Natural killer cell (primary cell): ENCODE measurements around the gene GRIK5. TPM values are rescaled to one million over a fixed set of nuclear protein-coding genes. Genes with fewer than 3 reads are reported as not detected.
A peak's percentile ranks its signal among the peaks of the same experiment; 100 is the strongest.

Experiments
- ATAC-seq, 3 donors: fragments of 150-1000 bp in 2 of 3; fragments of 200-7000 bp in 1 of 3; cut with Tn5 transposase; 1 replicate in 1 of 3; 2 replicates in 2 of 3; pipeline ENCODE4 v1.10.0; 2021; ENCODE audit warnings: mild to moderate bottlenecking in 2 of 3, moderate library complexity in 2 of 3
- DNase-seq, 2 donors: peaks; one replicate each; pipeline versions ENCODE4 v3.0.0 to v3.0.0-alpha.2; 2013 to 2021; ENCODE audit warnings: mixed read lengths in 1 of 2
- H3K27ac ChIP-seq: one replicate; pipeline ENCODE4 v1.5.1; 2013; ENCODE audit warnings: mild to moderate bottlenecking, low read length
- H3K27me3 ChIP-seq: one replicate; pipeline ENCODE4 v1.6.1; 2013; ENCODE audit warnings: low read length; ENCODE audit not compliant: control insufficient read depth, insufficient read depth
- H3K36me3 ChIP-seq: one replicate; pipeline ENCODE4 v1.6.1; 2013; ENCODE audit warnings: low read length; ENCODE audit not compliant: control insufficient read depth, insufficient read depth
- H3K4me1 ChIP-seq: one replicate; pipeline ENCODE4 v1.6.1; 2013; ENCODE audit warnings: low read length; ENCODE audit not compliant: control insufficient read depth, insufficient read depth
- H3K4me3 ChIP-seq: one replicate; pipeline ENCODE4 v1.5.1; 2013; ENCODE audit warnings: low read length
- H3K9me3 ChIP-seq: one replicate; pipeline ENCODE4 v1.6.1; 2013; ENCODE audit warnings: low read length; ENCODE audit not compliant: control insufficient read depth, insufficient read depth
- H3K27ac Mint-ChIP-seq, 2 donors: one replicate each; pipeline ENCODE4 v1.8.0; 2022; ENCODE audit warnings: mild to moderate bottlenecking in 2 of 2, mixed read lengths in 2 of 2, moderate library complexity in 1 of 2
- H3K27me3 Mint-ChIP-seq, 2 donors: one replicate each; pipeline ENCODE4 v1.8.0; 2022; ENCODE audit warnings: low read depth in 2 of 2, mixed read lengths in 2 of 2
- H3K36me3 Mint-ChIP-seq: one replicate; pipeline ENCODE4 v1.8.0; 2022; ENCODE audit warnings: mixed read lengths
- H3K4me1 Mint-ChIP-seq, 2 donors: one replicate each; pipeline ENCODE4 v1.8.0; 2022; ENCODE audit warnings: mixed read lengths in 2 of 2
- H3K4me3 Mint-ChIP-seq: one replicate; pipeline ENCODE4 v1.8.0; 2022; ENCODE audit warnings: mild to moderate bottlenecking, moderate library complexity, mixed read lengths
- H3K9me3 Mint-ChIP-seq, 2 donors: one replicate each; pipeline ENCODE4 v1.8.0; 2022; ENCODE audit warnings: mixed read lengths in 2 of 2
- WGBS: methylation state at CpG from one replicate; pipeline ENCODE4 v1.1.7; 2013; ENCODE audit warnings: missing lambda C conversion rate; ENCODE audit not compliant: insufficient coverage; 5-methylcytosine and 5-hydroxymethylcytosine counted together
- intact Hi-C: fragments of 100-400 bp; cut with micrococcal nuclease; formaldehyde crosslinking; loops from one replicate; pipeline ENCODE4 v1.14.2; 2022
- total RNA-seq, 4 donors: library from RNA; stranded (reverse); fragments of 120-200 nt in 1 of 4; gene quantifications; one replicate each; pipeline versions ENCODE4 v1.2.3 to v1.2.4, GENCODE V29; 2013 to 2022
- TF ChIP-seq, protein P1 (sequence below): fragments of 200-600 bp; IDR thresholded peaks from one replicate; pipeline ENCODE4 v1.8.0; 2022; ENCODE audit warnings: antibody characterized with exemption

The GRIK5 gene
- total RNA-seq, 3 donors from 2014 or later (not counting 1 experiment from before 2014, with no cell fraction given): 0.31 to 2.1 TPM; not detected in 1

DNA sequence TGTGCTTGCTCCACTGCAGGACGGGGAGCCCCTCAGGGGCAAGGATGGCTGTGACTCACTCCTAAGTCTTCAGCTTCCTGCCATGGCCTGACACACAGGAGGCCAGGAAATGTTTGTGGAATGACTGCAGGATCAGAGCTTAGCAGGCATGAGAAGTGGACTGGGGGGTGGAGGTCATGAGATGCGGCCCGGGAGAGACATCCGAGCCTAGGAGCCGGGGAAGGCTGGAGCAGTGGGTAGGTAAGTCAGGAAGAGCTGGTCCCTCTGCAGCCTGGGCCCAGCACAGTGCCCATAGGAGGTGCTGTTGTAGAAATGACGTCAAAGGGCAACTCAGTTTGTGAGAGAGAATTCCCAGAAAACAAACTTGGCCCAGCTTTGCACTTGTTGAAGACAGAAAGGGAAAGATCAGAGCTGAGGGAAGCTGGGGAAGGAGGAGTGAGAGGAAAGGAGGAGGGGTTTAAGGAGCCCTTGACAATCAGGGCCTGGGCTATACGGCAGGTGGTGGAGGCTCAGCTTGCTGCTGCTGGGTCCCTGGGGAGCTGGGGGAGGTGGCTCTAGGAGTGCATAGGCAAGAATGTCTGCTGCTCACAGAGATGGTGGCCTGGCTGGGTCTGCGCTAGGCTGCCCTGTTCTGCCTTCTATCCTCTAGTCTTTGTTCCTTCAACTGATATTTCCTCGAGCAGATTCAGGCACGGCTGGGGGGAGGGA lies 43.8 kb upstream of the GRIK5 start:
- no peak overlapping the region for H3K4me3 Mint-ChIP-seq
- TF ChIP-seq, protein P1, sequence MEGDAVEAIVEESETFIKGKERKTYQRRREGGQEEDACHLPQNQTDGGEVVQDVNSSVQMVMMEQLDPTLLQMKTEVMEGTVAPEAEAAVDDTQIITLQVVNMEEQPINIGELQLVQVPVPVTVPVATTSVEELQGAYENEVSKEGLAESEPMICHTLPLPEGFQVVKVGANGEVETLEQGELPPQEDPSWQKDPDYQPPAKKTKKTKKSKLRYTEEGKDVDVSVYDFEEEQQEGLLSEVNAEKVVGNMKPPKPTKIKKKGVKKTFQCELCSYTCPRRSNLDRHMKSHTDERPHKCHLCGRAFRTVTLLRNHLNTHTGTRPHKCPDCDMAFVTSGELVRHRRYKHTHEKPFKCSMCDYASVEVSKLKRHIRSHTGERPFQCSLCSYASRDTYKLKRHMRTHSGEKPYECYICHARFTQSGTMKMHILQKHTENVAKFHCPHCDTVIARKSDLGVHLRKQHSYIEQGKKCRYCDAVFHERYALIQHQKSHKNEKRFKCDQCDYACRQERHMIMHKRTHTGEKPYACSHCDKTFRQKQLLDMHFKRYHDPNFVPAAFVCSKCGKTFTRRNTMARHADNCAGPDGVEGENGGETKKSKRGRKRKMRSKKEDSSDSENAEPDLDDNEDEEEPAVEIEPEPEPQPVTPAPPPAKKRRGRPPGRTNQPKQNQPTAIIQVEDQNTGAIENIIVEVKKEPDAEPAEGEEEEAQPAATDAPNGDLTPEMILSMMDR: no peak

DNA sequence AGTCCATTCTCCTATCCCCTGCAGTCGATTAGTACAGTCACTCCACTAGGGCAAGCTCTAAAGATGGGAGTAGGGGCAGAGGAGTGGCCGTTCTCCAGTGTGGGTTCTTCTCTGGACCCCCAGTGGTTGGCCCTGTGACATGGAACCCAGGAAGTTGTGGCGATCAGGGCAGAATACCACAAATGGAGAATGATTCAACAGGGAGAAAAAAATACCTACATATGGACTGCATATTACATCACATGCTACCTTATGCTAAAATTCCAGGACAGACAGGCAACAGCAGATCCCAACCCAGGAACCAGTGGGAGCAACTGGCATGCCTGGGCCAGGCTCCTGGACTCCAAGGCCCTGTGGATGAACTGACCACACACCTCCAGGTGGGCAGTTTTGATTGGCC lies 41.8 kb upstream of the GRIK5 start:
- no peaks in the 10 kb centered on the region for H3K27me3 ChIP-seq
- H3K36me3 Mint-ChIP-seq: peaks cover 10% of the 10 kb centered on the region
- H3K36me3 ChIP-seq: peaks cover 33% of the 10 kb centered on the region
- H3K4me1 ChIP-seq: peaks cover 12% of the 10 kb centered on the region
- no peak overlapping the region for H3K4me3 Mint-ChIP-seq
- WGBS: 48% methylated on average over 2 of the region's 3 CpGs
- intact Hi-C loops: no loop called here
- H3K4me1 Mint-ChIP-seq: peaks cover 0 to 10% of the 10 kb centered on the region in 2 donors
- DNase-seq (no peak), ATAC-seq (no peak)
- no peaks in the 10 kb centered on the region for H3K9me3 Mint-ChIP-seq
- no peaks in the 10 kb centered on the region for H3K9me3 ChIP-seq
- TF ChIP-seq, protein P1: no peak
- no peak overlapping the region for H3K27ac Mint-ChIP-seq
- H3K27ac ChIP-seq: no peak overlapping the region
- H3K4me3 ChIP-seq: no peak overlapping the region
- H3K27me3 Mint-ChIP-seq: no peaks in the 10 kb centered on the region

More for the DNA sequence above, 43.8 kb upstream of the GRIK5 start:
- no peak for DNase-seq
- ATAC-seq: no peak
- peaks cover 10% of the 10 kb centered on the region for H3K36me3 Mint-ChIP-seq
- Histone ChIP-seq H3K27ac (peak overlapping the region; percentile 3), H3K4me1 (peaks cover 15% of the 10 kb centered on the region), H3K36me3 (peaks cover 46% of the 10 kb centered on the region), H3K4me3 (no peak overlapping the region), H3K27me3 (no peaks in the 10 kb centered on the region), H3K9me3 (no peaks in the 10 kb centered on the region)
- H3K27me3 Mint-ChIP-seq: no peaks in the 10 kb centered on the region
- H3K27ac Mint-ChIP-seq: no peak overlapping the region
- 76% methylated on average over 10 of the region's 10 CpGs for WGBS
- intact Hi-C loops: no loop called here
- no peaks in the 10 kb centered on the region for H3K9me3 Mint-ChIP-seq
- H3K4me1 Mint-ChIP-seq: peaks cover 0 to 5% of the 10 kb centered on the region in 2 donors

DNA sequence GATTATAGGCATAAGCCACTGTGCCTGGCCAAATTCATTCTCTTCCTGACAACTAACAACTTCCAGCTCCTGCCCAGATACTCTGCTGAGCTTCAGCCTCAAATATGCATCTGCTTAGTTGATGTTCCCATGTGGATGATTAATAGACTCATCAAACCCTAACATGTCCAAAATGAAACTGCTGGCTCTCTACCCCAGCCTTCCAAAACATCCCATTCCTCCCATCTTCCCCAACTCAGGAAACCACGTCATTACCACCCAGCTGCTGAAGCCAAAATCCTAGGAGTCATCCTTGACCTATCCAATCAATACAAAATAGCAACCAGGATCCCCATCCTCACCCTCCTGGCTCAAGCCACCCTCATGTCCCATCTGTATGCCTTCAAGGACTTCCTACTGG lies 41.4 kb upstream of the GRIK5 start:
- no peaks in the 10 kb centered on the region for H3K9me3 ChIP-seq
- H3K9me3 Mint-ChIP-seq: no peaks in the 10 kb centered on the region
- no peak overlapping the region for H3K4me3 ChIP-seq
- TF ChIP-seq, protein P1: no peak
- no peak overlapping the region for H3K27ac ChIP-seq
- no peak overlapping the region for H3K4me3 Mint-ChIP-seq
- no peaks in the 10 kb centered on the region for H3K27me3 ChIP-seq
- H3K36me3 Mint-ChIP-seq: peaks cover 10% of the 10 kb centered on the region
- DNase-seq (no peak), ATAC-seq (no peak)
- H3K36me3 ChIP-seq: peaks cover 31% of the 10 kb centered on the region
- intact Hi-C loops: no loop called here
- H3K4me1 ChIP-seq: peaks cover 12% of the 10 kb centered on the region
- 90% methylated on average over 1 of the region's 1 CpG for WGBS
- H3K27me3 Mint-ChIP-seq: no peaks in the 10 kb centered on the region
- H3K4me1 Mint-ChIP-seq: peaks cover 0 to 10% of the 10 kb centered on the region in 2 donors
- H3K27ac Mint-ChIP-seq: no peak overlapping the region

DNA sequence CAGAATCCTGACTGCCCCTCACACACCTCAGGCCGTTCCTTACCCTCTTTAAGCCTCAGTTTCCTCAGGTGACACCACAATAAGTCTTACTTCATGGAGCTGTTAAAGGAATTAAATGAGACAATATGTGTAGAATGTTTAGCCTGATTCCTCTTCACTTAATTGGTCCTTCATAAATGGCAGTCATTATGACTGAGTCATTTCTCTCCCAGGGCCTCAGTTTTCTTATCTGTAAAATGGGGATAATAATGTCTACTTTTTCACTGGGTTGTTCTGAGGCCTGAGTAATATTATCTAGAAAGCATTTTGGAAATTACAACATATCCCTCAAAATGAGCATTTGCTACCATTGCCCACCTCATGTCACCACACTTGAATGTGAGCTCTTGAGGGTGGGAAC lies 40.7 kb upstream of the GRIK5 start:
- H3K4me3 ChIP-seq: no peak overlapping the region
- no peak for ATAC-seq
- Mint-ChIP-seq H3K36me3 (peaks cover 6% of the 10 kb centered on the region), H3K4me3 (no peak overlapping the region), H3K4me1 (peaks cover 0 to 10% of the 10 kb centered on the region in 2 donors), H3K27ac (no peak overlapping the region), H3K9me3 (no peaks in the 10 kb centered on the region), H3K27me3 (no peaks in the 10 kb centered on the region)
- peaks cover 24% of the 10 kb centered on the region for H3K36me3 ChIP-seq
- no peak for DNase-seq
- no peaks in the 10 kb centered on the region for H3K27me3 ChIP-seq
- peaks cover 12% of the 10 kb centered on the region for H3K4me1 ChIP-seq
- H3K9me3 ChIP-seq: no peaks in the 10 kb centered on the region
- intact Hi-C loops: no loop called here
- no CpG with 5 or more reads among the region's 1 CpG for WGBS
- no peak overlapping the region for H3K27ac ChIP-seq
- TF ChIP-seq, protein P1: no peak
